Stimulated activated CD4-positive, alpha-beta T cell treated with anti-CD3 and anti-CD28 coated beads, Interleukin-4, amount 100 ng/mL, for 48 hours (primary cell): ENCODE measurements around the gene RIPK3.
"Not testable (repeated sequence)": the region's sequence is repeated elsewhere in the genome, so short reads cannot be mapped to it uniquely, and the experiment has no call there.

Experiments used
- DNase-seq, 2 donors: peaks; one replicate each; pipeline ENCODE4 v3.0.0-alpha.2; 2020; ENCODE audit warnings: low read depth in 2 of 2

RIPK3 gene

GRCh38 chr14:24369907-24370687 is 30.3 kb upstream of the RIPK3 start:
- DNase-seq: no peak

- DNase-seq: no peak
Observed at GRCh38 chr14:24369463-24369862, 29.7 kb upstream of the RIPK3 start.

GRCh38 chr14:24368562-24369252 is 28.9 kb upstream of the RIPK3 start:
- DNase-seq: no peak

- DNase-seq: no peak
Observed at GRCh38 chr14:24368212-24368561, 28.4 kb upstream of the RIPK3 start.

- no peak for DNase-seq
Observed at GRCh38 chr14:24367514-24368211, 27.9 kb upstream of the RIPK3 start, which contains the start of gene NFATC4. Gene NFATC4, plus strand, starts transcription at chr14:24368184. Its CDS starts 157 bp downstream, at chr14:24368341.

GRCh38 chr14:24366721-24367513 is 27.1 kb upstream of the RIPK3 start:
- peak in 1 of 2 donors; percentile 14 for DNase-seq

GRCh38 chr14:24366413-24366720 is 26.6 kb upstream of the RIPK3 start:
- DNase-seq: no peak

- peak; percentile 57 to 62 for DNase-seq
Observed at GRCh38 chr14:24365600-24366412, 26.0 kb upstream of the RIPK3 start.

GRCh38 chr14:24364841-24365240 is 25.1 kb upstream of the RIPK3 start:
- DNase-seq: no peak

GRCh38 chr14:24363401-24363800 is 23.6 kb upstream of the RIPK3 start:
- DNase-seq: no peak

GRCh38 chr14:24362241-24362960 is 22.6 kb upstream of the RIPK3 start:
- no peak for DNase-seq

- DNase-seq: no peak
Observed at GRCh38 chr14:24361326-24361725, 21.5 kb upstream of the RIPK3 start.

- DNase-seq: no peak
Observed at GRCh38 chr14:24360281-24360680, 20.5 kb upstream of the RIPK3 start.

GRCh38 chr14:24356208-24356607 is 16.4 kb upstream of the RIPK3 start:
- no peak for DNase-seq

GRCh38 chr14:24355009-24355408 is 15.2 kb upstream of the RIPK3 start:
- DNase-seq: no peak

GRCh38 chr14:24354482-24354825 is 14.7 kb upstream of the RIPK3 start:
- not testable (repeated sequence) for DNase-seq

- no peak for DNase-seq
Observed at GRCh38 chr14:24353559-24354481, 14.0 kb upstream of the RIPK3 start.

GRCh38 chr14:24351517-24351916 is 11.7 kb upstream of the RIPK3 start:
- DNase-seq: no peak

GRCh38 chr14:24349742-24350141 is 10.0 kb upstream of the RIPK3 start:
- DNase-seq: no peak
